ENCODE data around the gene NAA11.
A peak's percentile ranks its signal among the peaks of the same experiment; 100 is the strongest.

The NAA11 gene

GRCh38 chr4:79330720-79331119 is 4.9 kb upstream of the NAA11 start:
- DNase-seq = no peak
- peak; percentile 28 for ATAC-seq (ENCODE audit: insufficient read depth, low read depth)
- peak overlapping the region; percentile 77 for H3K27ac ChIP-seq (ENCODE audit: low read length)
- no peak overlapping the region for H3K4me3 ChIP-seq (ENCODE audit: low read depth in 1 of 2, low read length in 2 of 2)
- H3K4me1 ChIP-seq (ENCODE audit: insufficient read depth, low read length) = peaks cover 27% of the 10 kb centered on the region
- no peak for TF ChIP-seq CTCF (IDR thresholded peaks at IDR 0.05; ENCODE audit: borderline replicate concordance, extremely low read depth, low read length, poor library complexity, severe bottlenecking)
- TF ChIP-seq EZH2 (IDR thresholded peaks at IDR 0.05; ENCODE audit: borderline replicate concordance, low read depth, low read length, severe bottlenecking) = no peak
- H3K4me2 ChIP-seq (ENCODE audit: insufficient read depth, low read length) = peak overlapping the region; percentile 6; the same call in 1 of the 2 replicates
- H3K9ac ChIP-seq (ENCODE audit: low read depth, low read length) = no peak overlapping the region
- no peaks in the 10 kb centered on the region for H4K20me1 ChIP-seq (ENCODE audit: insufficient read depth, low read length)
- H2AFZ ChIP-seq (ENCODE audit: low read depth, low read length) = no peak overlapping the region
- H3K27me3 ChIP-seq (ENCODE audit: insufficient read depth, low read length, poor library complexity) = no peaks in the 10 kb centered on the region
- no peaks in the 10 kb centered on the region for H3K79me2 ChIP-seq (ENCODE audit: insufficient read depth, low read length)
- H3K9me3 ChIP-seq (ENCODE audit: insufficient read depth, low read length, severe bottlenecking) = no peaks in the 10 kb centered on the region
- no peaks in the 10 kb centered on the region for H3K36me3 ChIP-seq (ENCODE audit: insufficient read depth, low read length)

- Histone ChIP-seq H3K27me3 (ENCODE audit: insufficient read depth, low read length, poor library complexity) (no peaks in the 10 kb centered on the region), H3K4me3 (ENCODE audit: low read depth in 1 of 2, low read length in 2 of 2) (no peak overlapping the region), H3K36me3 (ENCODE audit: insufficient read depth, low read length) (no peaks in the 10 kb centered on the region), H3K4me2 (ENCODE audit: insufficient read depth, low read length) (no peak overlapping the region), H3K9ac (ENCODE audit: low read depth, low read length) (no peak overlapping the region), H3K79me2 (ENCODE audit: insufficient read depth, low read length) (no peaks in the 10 kb centered on the region), H3K27ac (ENCODE audit: low read length) (no peak overlapping the region), H4K20me1 (ENCODE audit: insufficient read depth, low read length) (no peaks in the 10 kb centered on the region), H3K4me1 (ENCODE audit: insufficient read depth, low read length) (peaks cover 3% of the 10 kb centered on the region), H2AFZ (ENCODE audit: low read depth, low read length) (peak overlapping the region; percentile 22; the same call in 1 of the 2 replicates), H3K9me3 (ENCODE audit: insufficient read depth, low read length, severe bottlenecking) (no peaks in the 10 kb centered on the region)
- DNase-seq (no peak), ATAC-seq (ENCODE audit: insufficient read depth, low read depth) (no peak)
- TF ChIP-seq EZH2 (IDR thresholded peaks at IDR 0.05; ENCODE audit: borderline replicate concordance, low read depth, low read length, severe bottlenecking) = no peak
- no peak for TF ChIP-seq CTCF (IDR thresholded peaks at IDR 0.05; ENCODE audit: borderline replicate concordance, extremely low read depth, low read length, poor library complexity, severe bottlenecking)
Observed at GRCh38 chr4:79325436-79325835, 425 bp downstream of the NAA11 start.

GRCh38 chr4:79319975-79320374 is 5.9 kb downstream of the NAA11 start:
- Histone ChIP-seq H3K79me2 (ENCODE audit: insufficient read depth, low read length) (no peaks in the 10 kb centered on the region), H3K4me2 (ENCODE audit: insufficient read depth, low read length) (no peak overlapping the region), H3K27ac (ENCODE audit: low read length) (no peak overlapping the region), H3K9me3 (ENCODE audit: insufficient read depth, low read length, severe bottlenecking) (no peaks in the 10 kb centered on the region), H3K4me1 (ENCODE audit: insufficient read depth, low read length) (no peaks in the 10 kb centered on the region), H4K20me1 (ENCODE audit: insufficient read depth, low read length) (no peaks in the 10 kb centered on the region), H3K4me3 (ENCODE audit: low read depth in 1 of 2, low read length in 2 of 2) (no peak overlapping the region), H3K36me3 (ENCODE audit: insufficient read depth, low read length) (no peaks in the 10 kb centered on the region), H2AFZ (ENCODE audit: low read depth, low read length) (no peak overlapping the region), H3K9ac (ENCODE audit: low read depth, low read length) (no peak overlapping the region), H3K27me3 (ENCODE audit: insufficient read depth, low read length, poor library complexity) (no peaks in the 10 kb centered on the region)
- no peak for ATAC-seq (ENCODE audit: insufficient read depth, low read depth)
- DNase-seq = no peak
- TF ChIP-seq CTCF (IDR thresholded peaks at IDR 0.05; ENCODE audit: borderline replicate concordance, extremely low read depth, low read length, poor library complexity, severe bottlenecking) (no peak), EZH2 (IDR thresholded peaks at IDR 0.05; ENCODE audit: borderline replicate concordance, low read depth, low read length, severe bottlenecking) (no peak)

GRCh38 chr4:79317711-79318110 is 8.2 kb downstream of the NAA11 start:
- H4K20me1 ChIP-seq (ENCODE audit: insufficient read depth, low read length) = no peaks in the 10 kb centered on the region
- H3K4me1 ChIP-seq (ENCODE audit: insufficient read depth, low read length) = no peaks in the 10 kb centered on the region
- DNase-seq = no peak
- H2AFZ ChIP-seq (ENCODE audit: low read depth, low read length) = 0 out of 2 replicates have a peak overlapping the region, but pooled peaks have one; percentile 10
- no peaks in the 10 kb centered on the region for H3K27me3 ChIP-seq (ENCODE audit: insufficient read depth, low read length, poor library complexity)
- H3K9ac ChIP-seq (ENCODE audit: low read depth, low read length) = no peak overlapping the region
- H3K4me2 ChIP-seq (ENCODE audit: insufficient read depth, low read length) = no peak overlapping the region
- H3K9me3 ChIP-seq (ENCODE audit: insufficient read depth, low read length, severe bottlenecking) = no peaks in the 10 kb centered on the region
- ATAC-seq (ENCODE audit: insufficient read depth, low read depth) = no peak
- TF ChIP-seq EZH2 (IDR thresholded peaks at IDR 0.05; ENCODE audit: borderline replicate concordance, low read depth, low read length, severe bottlenecking) = no peak
- TF ChIP-seq CTCF (IDR thresholded peaks at IDR 0.05; ENCODE audit: borderline replicate concordance, extremely low read depth, low read length, poor library complexity, severe bottlenecking) = no peak
- no peak overlapping the region for H3K27ac ChIP-seq (ENCODE audit: low read length)
- H3K79me2 ChIP-seq (ENCODE audit: insufficient read depth, low read length) = no peaks in the 10 kb centered on the region
- H3K4me3 ChIP-seq (ENCODE audit: low read depth in 1 of 2, low read length in 2 of 2) = no peak overlapping the region
- no peaks in the 10 kb centered on the region for H3K36me3 ChIP-seq (ENCODE audit: insufficient read depth, low read length)
